SK-MEL-5 (cell line): ENCODE measurements around the gene OBI1. TPM values are rescaled to one million over a fixed set of nuclear protein-coding genes. Genes with fewer than 3 reads are reported as not detected.

Experiments used
- DNase-seq: peaks from one replicate; pipeline ENCODE4 v3.0.0-alpha.2; 2016; ENCODE audit warnings: low read depth, low spot score
- in situ Hi-C: cut with HindIII; loops from 2 replicates; pipeline ENCODE4 v1.10.0; 2016; ENCODE audit warnings: low sequenced_read_pairs, high pct_unique_total_duplicates, low pct_unique_long_range_greater_than_20kb
- total RNA-seq: library from RNA; depleted of rRNA; stranded (reverse); fragments of >200 nt; shearing (Covaris generic); gene quantifications from 2 replicates; pipeline ENCODE4 v1.2.3, GENCODE V29; 2014

Gene OBI1
- total RNA-seq, 1 experiment from 2014 or later = 24.2 TPM

GRCh38 chr13:78608252-78608687 is 50.7 kb downstream of the OBI1 start:
- in situ Hi-C loops = no loop called here
- no peak for DNase-seq

- DNase-seq = no peak
- in situ Hi-C loops = no loop called here
Measured at GRCh38 chr13:78607409-78608251, 51.3 kb downstream of the OBI1 start.

- in situ Hi-C loops = no loop called here
- no peak for DNase-seq
Measured at GRCh38 chr13:78606471-78607408, 52.2 kb downstream of the OBI1 start.

- peak; percentile 13 for DNase-seq
- in situ Hi-C loops = no loop called here
Measured at GRCh38 chr13:78604782-78605611, 54.0 kb downstream of the OBI1 start.

GRCh38 chr13:78603240-78603957 is 55.6 kb downstream of the OBI1 start, which contains the start of gene POU4F1:
Gene POU4F1, minus strand, starts transcription at chr13:78603552. Its CDS starts 226 bp downstream, at chr13:78603326.
- DNase-seq = peak; percentile 72
- in situ Hi-C loops = no loop called here

- in situ Hi-C loops = no loop called here
- DNase-seq = no peak
Measured at GRCh38 chr13:78602561-78603239, 56.3 kb downstream of the OBI1 start.

GRCh38 chr13:78601874-78602560 is 56.9 kb downstream of the OBI1 start:
- no peak for DNase-seq
- in situ Hi-C loops = no loop called here

- in situ Hi-C loops = no loop called here
- DNase-seq = no peak
Measured at GRCh38 chr13:78601124-78601873, 57.7 kb downstream of the OBI1 start.

GRCh38 chr13:78600280-78600883 is 58.6 kb downstream of the OBI1 start:
- DNase-seq = no peak
- in situ Hi-C loops = no loop called here

- DNase-seq = no peak
- in situ Hi-C loops = no loop called here
Measured at GRCh38 chr13:78599645-78600279, 59.2 kb downstream of the OBI1 start.

GRCh38 chr13:78598966-78599644 is 59.9 kb downstream of the OBI1 start:
- in situ Hi-C loops = no loop called here
- DNase-seq = no peak

GRCh38 chr13:78598116-78598781 is 60.7 kb downstream of the OBI1 start:
- in situ Hi-C loops = no loop called here
- no peak for DNase-seq

GRCh38 chr13:78597602-78597932 is 61.4 kb downstream of the OBI1 start:
- in situ Hi-C loops = no loop called here
- no peak for DNase-seq
